Measurements from ENCODE around the gene TRNP1.
"Not testable (repeated sequence)": the region's sequence is repeated elsewhere in the genome, so short reads cannot be mapped to it uniquely, and the experiment has no call there.

Gene TRNP1

DNA sequence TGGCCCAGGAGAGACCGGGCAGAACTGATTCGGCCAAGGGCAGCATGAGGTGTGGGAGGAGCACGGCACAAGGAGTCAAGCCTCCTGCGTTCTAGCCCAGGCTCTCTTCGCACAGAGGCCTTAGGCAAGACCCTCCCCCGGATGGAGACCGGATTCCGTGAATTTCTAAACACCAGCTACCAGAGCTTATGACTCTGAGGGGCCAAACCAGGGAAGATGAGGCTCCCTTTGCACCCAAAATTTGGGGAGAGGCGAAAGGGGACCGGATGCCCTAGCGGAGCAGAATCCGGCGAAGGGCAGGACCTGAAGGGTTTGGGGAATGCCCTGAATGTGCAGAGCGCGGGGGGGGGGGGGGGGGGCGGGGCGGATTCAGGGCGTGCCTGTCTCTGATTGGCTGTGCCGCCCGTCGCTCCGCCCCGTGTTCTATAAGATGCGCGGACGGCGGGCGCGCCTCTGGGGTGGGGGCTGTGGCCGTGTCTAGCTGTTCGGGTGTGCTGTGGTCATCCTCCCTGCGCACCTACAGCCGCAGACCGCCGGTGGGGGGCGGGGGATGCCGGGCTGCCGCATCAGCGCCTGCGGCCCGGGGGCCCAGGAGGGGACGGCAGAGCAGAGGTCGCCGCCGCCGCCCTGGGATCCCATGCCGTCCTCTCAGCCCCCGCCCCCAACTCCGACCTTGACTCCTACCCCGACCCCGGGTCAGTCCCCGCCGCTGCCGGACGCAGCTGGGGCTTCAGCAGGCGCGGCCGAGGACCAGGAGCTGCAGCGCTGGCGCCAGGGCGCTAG lies at the start of gene TRNP1:
Gene TRNP1, plus strand, starts transcription at position 456 of the 783 bp plus-strand sequence. Its CDS starts 95 bp downstream, at position 551.
- peak; percentile 26 to 41 for DNase-seq (ENCODE audit: low read depth in 2 of 2)

GRCh38 chr1:26945138-26945537 lies 48.4 kb upstream of the TRNP1 start:
- DNase-seq (ENCODE audit: low read depth in 2 of 2): no peak

GRCh38 chr1:26945728-26946127 lies 47.8 kb upstream of the TRNP1 start:
- no peak for DNase-seq (ENCODE audit: low read depth in 2 of 2)

- no peak for DNase-seq (ENCODE audit: low read depth in 2 of 2)
Observed at GRCh38 chr1:26946270-26946669, 47.2 kb upstream of the TRNP1 start.

DNA sequence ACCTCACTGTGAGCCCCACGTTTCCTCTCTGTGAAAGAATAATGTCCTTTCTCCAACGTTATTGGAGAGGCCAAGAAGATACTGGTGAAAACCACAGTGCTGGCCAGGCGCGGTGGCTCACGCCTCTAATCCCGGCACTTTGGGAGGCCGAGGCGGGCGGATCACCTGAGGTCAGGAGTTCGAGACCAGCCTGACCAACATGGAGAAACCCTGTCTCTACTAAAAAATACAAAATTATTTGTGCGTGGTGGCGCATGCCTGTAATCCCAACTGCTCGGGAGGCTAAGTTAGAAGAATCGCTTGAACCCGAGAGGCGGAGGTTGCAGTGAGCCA lies 44.8 kb upstream of the TRNP1 start:
- DNase-seq (ENCODE audit: low read depth in 2 of 2): not testable (repeated sequence)

- no peak for DNase-seq (ENCODE audit: low read depth in 2 of 2)
Observed at GRCh38 chr1:26949266-26949925, 44.1 kb upstream of the TRNP1 start.

DNA sequence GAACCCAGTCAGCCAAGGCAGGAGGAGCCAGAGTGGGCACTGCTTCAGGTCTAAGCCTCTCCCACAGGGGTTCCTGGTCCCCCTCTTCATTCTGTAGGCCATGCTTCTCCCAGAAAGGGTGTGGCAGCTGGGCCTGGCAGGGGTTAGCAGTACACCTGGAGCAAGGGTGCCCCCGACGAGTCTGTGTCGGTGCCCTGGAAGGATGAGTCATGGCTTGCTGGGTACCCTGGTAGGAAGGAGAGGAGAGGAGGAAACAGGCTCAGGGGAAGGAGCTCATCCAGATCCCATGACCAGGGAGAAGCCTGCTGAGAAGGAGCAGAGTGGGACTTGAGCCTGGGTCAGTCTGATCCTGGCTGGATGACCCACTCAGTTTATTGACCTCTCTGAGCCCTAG lies 43.6 kb upstream of the TRNP1 start:
- DNase-seq (ENCODE audit: low read depth in 2 of 2): no peak

GRCh38 chr1:26950602-26951001 lies 42.9 kb upstream of the TRNP1 start:
- no peak for DNase-seq (ENCODE audit: low read depth in 2 of 2)

- DNase-seq (ENCODE audit: low read depth in 2 of 2): no peak
Observed at GRCh38 chr1:26951216-26951615, 42.3 kb upstream of the TRNP1 start.

DNA sequence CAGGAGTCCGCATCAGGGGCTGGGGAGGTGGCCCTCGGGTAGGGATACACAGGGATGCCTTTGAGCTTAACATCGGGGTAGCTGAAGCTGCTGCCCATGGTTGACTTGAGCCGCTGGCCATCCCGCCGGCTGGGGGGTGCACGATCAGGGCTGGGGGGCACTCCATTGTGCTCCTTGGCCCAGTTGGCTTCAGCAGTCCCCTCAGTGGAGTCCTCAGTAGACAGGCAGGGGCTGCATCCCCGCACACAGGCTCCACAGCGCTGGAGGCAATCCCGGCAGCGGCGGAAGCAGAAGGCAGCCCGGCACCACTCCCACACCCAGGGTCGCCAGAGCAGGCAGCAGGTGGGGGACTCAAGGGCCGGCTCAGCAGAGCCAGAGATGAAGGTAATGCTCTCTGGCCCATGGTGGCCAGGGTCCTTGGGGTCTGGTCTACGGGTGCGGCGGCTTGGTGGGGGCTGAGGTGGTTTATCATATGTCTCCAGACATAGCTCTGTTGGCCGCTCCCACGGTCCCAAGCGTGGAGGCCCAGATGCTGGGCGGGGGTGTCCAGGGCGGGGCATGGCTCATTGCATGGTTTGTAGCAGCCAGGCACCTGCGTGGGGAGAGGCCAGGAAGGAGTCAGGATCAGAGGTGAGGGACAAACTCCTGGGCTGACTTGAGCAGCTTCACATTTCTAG lies 41.5 kb upstream of the TRNP1 start:
- no peak for DNase-seq (ENCODE audit: low read depth in 2 of 2)

DNA sequence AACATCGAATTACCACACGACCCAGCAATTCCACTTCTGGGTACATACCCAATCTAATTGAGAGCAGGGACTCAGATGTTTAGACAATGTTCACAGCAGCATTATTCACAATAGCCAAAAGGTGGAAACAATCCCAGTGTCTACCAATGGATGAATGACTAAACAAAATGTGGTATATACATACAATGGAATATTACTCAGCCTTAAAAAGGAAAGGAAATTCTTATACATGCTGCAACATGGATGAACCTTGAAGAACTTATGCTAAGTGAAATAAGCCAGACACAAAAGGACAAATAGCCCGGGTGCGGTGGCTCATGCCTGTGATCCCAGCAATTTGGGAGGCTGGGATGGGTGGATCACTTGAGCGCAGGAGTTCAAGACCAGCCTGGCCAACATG lies 40.1 kb upstream of the TRNP1 start:
- DNase-seq (ENCODE audit: low read depth in 2 of 2): no peak

- DNase-seq (ENCODE audit: low read depth in 2 of 2): no peak
Observed at GRCh38 chr1:26956321-26956720, 37.2 kb upstream of the TRNP1 start.

DNA sequence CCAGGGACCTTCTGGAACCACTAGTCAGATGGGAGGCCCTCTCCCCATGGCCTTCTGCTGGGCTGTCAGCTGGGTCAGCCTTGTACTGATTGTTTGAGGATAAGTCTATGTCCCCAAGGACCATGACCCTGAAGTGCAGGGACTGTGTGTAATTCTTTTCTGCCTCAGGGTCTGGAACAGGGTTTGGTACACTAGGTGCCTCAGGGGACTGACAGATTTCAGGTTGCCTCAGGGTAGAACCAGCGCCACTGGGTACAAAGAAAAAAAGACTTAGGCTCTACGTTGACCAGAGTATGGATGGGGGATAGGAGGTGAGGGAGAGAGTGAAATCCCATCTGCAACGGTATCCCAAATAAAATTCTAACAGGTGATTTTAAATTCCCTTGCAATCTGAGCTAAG lies 36.2 kb upstream of the TRNP1 start:
- no peak for DNase-seq (ENCODE audit: low read depth in 2 of 2)

GRCh38 chr1:26959270-26959669 lies 34.2 kb upstream of the TRNP1 start:
- no peak for DNase-seq (ENCODE audit: low read depth in 2 of 2)

- DNase-seq (ENCODE audit: low read depth in 2 of 2): peak in 1 of 2 donors; percentile 16
Observed at GRCh38 chr1:26959722-26960624, 33.5 kb upstream of the TRNP1 start, which contains the start of gene KDF1. Gene KDF1 (minus strand): TSS chr1:26960468. CDS start chr1:26952380, 8,088 bp downstream.

GRCh38 chr1:26960625-26960966 lies 32.9 kb upstream of the TRNP1 start:
- DNase-seq (ENCODE audit: low read depth in 2 of 2): no peak

DNA sequence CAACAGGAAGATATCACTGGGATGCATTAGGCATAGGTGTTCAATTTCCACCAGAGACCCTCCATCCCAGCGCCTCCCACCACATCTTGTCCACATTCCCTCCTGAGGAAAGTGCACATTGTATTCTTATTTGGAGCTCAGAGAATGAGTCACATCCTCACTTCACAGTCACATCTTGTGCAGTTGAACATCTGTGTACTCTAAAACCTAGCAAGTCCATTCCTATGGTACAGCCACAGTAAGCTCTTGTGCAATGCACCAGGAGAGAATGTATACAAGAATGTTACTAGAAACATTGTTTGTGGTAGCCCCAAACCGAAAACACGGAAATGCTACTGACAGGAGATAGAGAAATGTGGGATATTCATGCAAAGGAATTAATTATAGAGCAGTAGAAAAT lies 31.7 kb upstream of the TRNP1 start:
- DNase-seq (ENCODE audit: low read depth in 2 of 2): no peak

DNA sequence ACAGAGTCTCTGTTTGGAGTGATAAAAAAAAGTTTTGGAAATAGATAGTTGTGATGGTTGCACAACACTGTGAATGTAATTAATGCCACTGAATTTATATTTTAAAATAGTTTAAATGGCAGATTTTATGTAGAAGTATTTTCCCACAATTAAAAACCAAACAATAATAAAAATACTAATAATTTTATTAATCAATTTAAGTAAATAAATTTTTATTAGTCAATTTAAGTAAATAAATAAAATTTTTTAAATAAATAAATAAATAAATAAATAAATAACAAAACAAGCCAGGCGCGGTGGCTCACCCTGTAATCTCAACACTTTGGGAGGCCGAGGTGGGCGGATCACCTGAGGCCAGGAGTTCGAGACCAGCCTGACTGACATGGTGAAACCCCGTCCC lies 28.3 kb upstream of the TRNP1 start:
- DNase-seq (ENCODE audit: low read depth in 2 of 2): no peak

DNA sequence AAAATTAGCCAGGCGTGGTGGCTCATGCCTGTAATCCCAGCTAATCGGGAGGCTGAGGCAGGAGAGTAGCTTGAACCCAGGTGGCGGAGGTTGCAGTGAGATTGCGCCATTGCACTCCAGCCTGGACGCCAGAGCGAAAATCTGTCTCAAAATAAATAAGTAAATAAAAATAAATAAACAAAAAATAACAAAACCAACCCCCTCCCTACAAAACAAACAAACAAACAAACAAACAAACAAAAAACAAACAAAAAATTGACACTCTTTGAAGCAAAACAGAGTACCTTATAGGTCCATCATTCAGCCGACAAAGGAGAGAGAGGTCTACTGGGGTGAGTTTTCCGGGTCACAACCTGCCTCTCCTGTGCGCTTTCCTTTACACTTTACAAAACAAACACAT lies 27.9 kb upstream of the TRNP1 start:
- no peak for DNase-seq (ENCODE audit: low read depth in 2 of 2)

- no peak for DNase-seq (ENCODE audit: low read depth in 2 of 2)
Observed at GRCh38 chr1:26970810-26971209, 22.7 kb upstream of the TRNP1 start.

DNA sequence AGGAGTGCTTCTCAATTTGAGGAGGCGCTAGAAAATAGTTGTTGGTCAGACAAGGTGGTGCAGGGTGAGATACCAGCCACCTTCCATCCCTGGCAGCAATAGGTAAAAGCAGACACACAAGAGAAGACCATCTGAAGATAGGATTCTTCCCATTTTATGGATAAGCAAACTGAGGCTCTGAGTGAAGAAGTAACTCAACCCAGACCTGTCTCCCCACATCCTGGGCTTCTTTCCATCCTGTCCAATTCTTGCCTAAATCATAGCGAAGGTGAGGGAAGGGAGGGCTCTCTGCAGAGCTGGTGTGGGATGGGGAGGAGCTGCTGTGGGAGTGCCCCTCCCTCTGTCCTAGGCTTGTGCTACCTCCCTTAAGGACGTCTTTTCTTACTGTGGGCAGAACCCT lies 21.9 kb upstream of the TRNP1 start:
- DNase-seq (ENCODE audit: low read depth in 2 of 2): no peak

DNA sequence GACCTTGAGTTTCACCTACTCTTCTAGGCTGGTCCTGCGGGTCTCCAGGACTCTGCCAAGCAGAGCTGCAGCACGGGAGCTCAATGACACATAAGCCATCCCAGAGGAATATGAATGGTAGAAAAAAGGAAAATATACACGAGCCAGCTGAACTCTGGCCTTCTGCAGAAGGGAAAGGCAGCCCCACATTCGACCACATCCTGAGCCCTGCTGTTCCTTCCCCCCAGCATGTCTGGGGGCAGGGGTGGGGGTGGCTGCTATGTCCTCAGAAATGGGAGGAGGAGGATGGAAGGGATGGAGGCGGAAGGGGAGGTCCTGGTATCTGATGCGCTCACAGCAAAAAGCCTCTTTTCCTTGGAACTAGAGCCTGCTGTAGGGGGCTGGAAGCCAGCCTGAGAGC lies 21.1 kb upstream of the TRNP1 start:
- no peak for DNase-seq (ENCODE audit: low read depth in 2 of 2)
